Forelimb muscle (tissue), 1 donor: ENCODE measurements around the gene AHSG. TPM values are rescaled to one million over a fixed set of nuclear protein-coding genes. Genes with fewer than 3 reads are reported as not detected.

Experiments used
- DNase-seq: peaks from one replicate; pipeline ENCODE4 v3.0.0-alpha.2; 2013; ENCODE audit warnings: low read depth
- polyA plus RNA-seq: library from polyadenylated mRNA; unstranded; fragments of 120-200 nt; gene quantifications from one replicate; pipeline ENCODE4 v1.2.1, GENCODE V29; 2013; ENCODE audit not compliant: insufficient read length

Gene AHSG
- polyA plus RNA-seq, 1 donor: not detected

DNA sequence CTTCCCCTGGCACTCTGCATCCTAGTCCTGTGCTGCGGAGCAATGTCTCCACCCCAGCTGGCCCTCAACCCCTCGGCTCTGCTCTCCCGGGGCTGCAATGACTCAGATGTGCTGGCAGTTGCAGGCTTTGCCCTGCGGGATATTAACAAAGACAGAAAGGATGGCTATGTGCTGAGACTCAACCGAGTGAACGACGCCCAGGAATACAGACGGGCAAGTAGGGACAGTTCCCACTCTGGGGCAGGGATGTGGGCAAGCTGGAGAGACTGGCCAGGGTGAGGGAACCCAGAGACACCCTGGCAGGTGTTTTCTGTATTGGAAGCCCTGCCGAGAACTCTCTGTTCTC, 27.6 kb downstream of the AHSG start:
- no peak for DNase-seq

DNA sequence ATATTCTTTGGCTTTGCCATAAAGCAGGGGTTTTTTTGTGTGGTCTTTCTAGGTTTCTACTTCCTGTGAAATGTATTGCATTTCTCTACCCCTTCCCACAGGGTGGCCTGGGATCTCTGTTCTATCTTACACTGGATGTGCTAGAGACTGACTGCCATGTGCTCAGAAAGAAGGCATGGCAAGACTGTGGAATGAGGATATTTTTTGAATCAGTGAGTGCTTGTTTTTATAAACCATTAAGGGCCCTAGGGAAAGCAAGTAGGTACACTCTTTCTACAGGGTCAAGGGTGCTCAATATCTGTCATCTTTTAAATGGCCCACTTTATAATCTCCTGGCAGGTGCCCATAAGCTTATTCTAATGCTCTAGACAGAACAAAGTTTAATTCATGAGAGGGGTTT, 28.1 kb downstream of the AHSG start:
- DNase-seq: no peak

DNA sequence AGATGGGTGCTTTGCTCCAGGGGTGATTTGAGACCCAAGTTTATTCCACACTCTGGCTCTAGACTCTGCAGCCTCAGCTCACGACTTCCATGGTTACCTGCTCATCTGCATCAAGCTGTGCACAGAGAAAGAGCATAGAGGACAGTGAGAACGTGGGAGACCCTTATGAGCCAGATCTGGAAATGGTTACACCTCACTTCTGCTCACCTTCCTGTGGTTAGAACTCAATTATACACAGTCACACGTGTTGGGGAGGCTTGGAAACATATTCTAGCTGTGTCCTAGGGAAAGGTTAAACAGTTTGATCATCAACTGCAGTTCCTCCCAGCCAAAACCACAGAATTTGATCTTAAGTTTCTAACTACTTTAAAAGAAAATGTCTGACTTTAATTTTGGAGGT, 29.2 kb downstream of the AHSG start:
- DNase-seq: no peak

DNA sequence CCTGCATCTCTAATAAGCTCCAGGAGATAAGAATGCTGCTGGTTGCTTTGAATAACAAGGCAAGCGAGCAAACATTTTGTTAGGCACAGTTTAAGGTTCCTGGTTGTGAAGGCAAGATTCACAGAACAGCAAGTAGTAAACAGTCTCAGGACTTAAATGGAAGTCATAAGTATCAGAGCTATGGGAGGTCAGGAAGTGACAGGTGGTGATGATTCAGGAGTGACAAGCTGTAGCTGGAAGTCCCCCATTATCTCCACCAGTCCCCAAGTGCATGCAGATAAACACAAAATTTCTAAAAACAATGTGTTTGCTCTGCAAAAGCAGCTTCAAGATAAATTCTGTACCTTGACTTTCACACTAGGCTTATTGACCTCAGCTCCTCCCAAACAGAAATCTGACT, 30.6 kb downstream of the AHSG start:
- DNase-seq: no peak

DNA sequence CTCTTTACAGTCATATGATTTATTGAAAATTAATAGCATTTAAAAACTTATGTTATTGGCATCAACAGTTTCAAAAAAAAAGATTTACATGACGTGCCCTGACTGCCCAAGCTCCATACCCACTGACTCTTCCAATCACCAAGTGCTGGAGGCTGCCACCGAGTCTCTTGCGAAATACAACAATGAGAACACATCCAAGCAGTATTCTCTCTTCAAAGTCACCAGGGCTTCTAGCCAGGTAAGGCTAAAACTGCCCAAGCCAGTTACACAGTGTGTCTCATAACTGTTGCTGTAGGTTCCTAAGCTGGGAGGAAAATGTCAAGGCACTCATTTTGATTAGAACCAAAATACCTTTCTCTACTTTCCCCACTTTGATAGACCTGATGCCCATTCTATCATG, 31.8 kb downstream of the AHSG start:
- no peak for DNase-seq

DNA sequence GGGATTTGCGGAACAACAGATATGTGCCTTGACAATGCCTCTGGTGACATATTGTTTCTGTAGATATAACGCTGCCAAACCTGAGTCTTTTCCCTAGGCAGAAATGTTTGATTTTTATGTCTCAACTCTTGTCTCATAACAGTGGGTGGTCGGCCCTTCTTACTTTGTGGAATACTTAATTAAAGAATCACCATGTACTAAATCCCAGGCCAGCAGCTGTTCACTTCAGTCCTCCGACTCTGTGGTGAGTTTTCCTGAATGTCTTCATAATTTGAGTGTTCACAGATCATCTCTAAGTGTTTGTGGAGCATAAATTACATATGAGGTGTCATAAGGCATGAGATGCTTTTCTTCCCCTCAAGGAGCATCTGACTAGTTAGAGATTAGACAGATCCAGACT, 33.2 kb downstream of the AHSG start:
- DNase-seq: no peak

DNA sequence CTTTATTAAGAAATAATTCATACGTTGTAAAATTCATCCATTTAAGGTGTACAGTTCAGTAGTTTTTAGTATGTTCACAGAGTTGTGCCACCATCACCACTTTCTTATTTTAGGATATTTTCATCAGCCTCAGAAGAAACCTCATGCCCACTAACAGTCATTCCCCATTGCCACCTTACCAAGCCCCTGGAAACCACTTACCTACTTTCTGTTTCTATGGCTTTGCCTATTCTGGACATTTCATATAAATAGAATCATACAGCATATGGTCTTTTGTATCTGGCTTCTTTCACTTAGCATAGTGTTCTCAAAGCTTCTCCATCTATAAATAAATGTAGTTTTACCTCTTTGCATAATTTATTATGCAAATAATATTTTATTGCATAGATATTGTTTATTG, 34.0 kb downstream of the AHSG start:
- no peak for DNase-seq

DNA sequence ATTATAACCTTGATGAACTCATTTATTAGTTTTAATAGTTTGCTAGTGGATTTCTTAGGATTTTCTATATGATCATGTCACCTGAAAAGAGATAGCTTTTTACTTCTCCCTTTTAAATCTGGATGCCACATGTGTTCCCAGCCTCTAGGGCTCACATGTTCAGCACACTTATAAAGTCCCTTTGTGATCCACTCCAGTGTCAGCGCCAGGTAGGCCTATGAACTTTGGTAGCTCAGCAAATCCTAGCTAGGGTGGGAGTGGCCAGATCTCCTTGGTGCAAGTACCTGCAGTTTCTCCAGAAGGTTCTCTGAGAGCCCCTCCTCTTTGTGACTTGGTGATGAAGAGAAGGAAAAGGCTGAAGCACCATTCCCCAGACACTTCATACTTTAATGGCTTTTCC, 36.0 kb downstream of the AHSG start:
- DNase-seq: no peak

DNA sequence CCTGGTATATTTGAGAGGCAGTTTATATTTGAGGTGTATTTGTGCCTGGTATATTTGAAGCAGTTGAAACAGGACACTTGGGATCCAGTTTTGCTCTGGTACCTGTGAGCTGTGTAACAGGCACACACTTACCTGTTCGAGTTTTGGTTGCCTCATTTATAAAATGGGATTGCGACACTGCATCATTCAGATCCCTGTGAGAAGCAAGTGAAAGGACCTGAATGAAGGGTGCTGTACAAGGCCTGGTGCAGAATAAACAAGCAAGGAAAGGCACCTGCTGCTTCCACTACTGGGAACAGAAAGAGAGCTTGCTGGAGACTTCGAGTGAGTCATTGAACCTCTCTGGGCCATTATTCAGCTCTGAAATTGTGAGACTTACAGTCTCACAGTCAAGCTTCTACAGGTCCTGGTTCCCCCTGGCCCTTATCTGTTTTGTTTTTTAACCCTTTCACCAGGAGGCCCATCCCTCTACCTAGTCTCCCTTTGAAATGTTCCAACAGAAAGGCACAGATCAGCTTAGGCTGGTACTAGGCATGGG, 38.9 kb downstream of the AHSG start:
- no peak for DNase-seq

DNA sequence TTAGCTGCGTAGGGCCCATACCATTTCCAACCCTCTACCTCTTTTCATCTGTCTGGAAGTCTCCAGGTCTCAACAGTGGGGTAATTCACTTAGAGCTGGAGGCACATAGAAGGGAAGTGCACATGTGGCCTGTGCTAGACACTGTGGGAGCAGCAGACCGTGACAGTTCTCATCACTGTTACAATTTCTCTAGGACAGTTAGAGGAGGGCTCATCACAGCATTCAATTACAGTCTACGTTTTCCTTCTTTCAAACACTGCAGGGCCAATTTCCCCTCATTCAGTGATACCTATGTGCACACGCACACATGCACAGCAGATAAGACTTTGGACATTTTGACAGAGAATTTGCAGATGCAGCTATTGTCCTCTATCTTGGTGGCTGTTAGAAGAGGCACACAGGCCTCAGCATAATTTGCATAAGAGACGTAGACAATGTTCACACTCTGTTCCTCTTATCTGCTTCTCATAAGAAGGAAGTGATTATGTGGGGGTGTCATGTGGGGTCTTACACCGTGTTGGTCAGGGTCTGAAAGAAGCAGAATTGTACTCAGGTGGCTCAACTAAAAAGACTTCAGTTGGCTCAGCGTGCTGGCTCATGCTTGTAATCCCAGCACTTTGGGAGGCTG, 40.3 kb downstream of the AHSG start:
- DNase-seq: no peak

DNA sequence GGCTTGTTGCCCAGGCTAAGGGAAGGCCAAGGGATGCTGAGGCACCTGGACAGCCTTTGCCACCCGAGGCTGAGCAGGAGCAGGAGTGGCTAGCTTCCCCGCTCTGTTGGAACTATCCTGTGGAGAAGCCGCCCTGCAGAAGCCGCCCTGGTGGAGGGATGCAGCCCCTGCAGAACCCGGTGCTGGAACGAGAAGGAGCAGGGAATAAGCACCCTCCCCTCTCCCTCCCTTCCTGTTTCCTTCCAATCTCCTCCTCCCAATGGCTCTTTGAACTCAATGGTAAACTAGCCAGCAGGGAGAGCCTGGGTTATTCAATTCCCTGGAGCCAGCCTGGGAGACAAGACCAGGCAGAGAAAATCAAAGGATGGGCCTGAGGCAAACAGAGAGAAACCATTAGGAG, 41.1 kb downstream of the AHSG start:
- DNase-seq: no peak

DNA sequence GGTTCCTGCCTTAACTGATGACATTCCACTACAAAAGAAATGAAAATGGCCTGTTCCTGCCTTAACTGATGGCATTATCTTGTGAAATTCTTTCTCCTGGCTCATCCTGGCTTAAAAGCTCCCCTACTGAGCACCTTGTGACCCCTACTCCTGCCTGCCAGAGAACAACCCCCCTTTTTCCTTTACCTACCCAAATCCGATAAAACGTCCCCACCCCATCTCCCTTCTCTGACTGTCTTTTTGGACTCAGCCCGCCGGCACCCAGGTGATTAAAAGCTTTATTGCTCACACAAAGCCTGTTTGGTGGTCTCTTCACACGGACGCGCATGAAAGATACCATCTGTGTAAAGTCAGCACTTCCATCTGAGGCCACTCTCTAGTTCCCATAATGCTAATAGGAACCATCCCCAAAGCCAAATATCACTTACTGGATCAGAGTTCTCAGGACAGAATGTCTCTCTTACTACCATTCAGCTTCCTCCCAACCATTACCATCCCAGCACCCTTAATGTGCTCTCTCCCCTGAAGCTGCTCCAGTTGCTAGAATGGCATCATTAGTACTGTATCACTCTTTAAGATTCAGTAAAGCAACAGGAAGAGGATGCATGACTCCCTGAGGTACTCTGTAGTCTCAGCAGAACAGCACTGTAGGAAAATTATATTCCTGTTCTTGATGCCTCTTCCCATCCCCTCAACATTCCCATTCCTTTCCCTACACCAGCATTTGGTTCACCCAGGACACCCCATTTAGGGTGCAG, 50.7 kb downstream of the AHSG start:
- no peak for DNase-seq

DNA sequence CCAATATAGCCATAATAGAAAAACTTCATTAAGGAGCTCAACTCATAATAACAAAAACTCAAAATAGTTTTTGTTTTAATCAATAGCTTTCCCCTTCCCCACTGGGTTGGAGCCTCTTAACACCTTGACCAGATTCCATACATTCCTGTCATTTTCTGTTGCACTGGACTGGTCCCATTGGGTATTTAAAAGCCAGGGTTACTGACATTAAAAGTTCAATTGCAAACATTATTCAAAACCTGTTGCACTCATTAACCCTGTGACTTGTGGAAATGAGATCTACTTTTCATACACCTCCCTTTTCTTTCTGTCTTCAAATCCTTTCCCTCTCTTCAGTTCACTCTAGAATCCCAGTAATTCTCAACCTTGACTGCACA, 51.2 kb downstream of the AHSG start:
- DNase-seq: no peak

DNA sequence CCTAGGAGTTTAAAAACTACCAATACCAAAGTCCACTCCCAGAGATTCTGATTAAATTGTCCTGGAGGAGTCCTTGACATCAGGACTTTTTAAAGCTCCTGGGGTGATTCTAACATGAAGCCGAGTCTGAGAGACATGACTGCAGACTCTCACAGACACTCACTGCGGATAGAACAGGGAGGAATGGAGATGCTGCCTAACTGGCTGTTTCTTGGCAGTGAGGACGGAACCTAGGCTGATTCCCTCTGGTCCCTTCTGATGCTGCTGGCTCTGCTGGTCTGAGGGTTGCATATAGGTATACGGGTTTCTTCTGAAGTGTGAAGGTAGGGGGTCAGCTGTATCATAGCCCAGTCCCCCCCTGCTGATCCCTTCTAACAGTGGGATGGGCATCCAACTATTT, 51.6 kb downstream of the AHSG start:
- no peak for DNase-seq

DNA sequence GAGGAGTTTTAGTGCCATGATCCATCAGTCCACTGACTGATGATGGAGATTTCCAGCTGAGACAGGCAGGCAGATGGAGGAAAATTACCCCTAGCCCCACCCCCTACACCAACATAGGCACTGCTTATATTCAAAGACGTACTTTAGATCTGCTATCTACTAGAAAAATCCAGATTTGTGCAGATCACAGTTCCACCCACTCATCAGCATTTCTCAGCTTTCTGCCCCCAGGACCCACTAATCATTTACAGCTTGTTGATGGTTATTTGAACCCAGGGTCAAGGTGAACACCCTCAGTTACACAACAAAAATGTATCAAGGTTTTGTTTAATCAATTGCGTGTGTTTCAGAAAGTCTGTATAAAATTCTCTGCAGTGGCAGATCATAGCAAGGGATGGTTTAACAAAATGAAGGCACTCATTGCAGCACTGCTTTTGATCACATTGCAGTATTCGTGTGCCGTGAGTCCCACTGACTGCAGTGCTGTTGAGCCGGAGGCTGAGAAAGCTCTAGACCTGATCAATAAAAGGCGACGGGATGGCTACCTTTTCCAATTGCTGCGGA, 52.8 kb downstream of the AHSG start, which contains the start of gene HRG:
HRG (plus strand) TSS at position 390 of the 564 bp plus-strand sequence; CDS start at position 408, 18 bp downstream.
- DNase-seq: no peak

DNA sequence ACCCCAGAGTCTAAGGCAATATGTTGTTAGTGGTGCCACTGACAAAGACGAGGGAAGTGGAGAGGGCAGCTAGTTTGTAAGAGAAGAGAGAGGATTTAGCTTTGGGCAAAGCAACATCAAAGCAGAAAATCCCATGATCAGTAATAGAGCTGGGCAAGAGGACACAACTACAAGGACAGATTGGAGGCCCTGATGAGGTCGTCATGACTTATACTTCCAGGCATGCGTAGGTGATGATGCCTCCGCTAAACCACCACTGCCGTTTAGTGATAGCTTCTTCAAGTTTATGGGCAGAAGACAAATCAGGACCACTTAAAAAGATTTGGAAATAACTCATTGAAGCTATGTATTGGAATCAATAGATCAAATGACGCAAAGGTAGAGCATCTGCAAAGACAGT, 55.6 kb downstream of the AHSG start:
- no peak for DNase-seq

DNA sequence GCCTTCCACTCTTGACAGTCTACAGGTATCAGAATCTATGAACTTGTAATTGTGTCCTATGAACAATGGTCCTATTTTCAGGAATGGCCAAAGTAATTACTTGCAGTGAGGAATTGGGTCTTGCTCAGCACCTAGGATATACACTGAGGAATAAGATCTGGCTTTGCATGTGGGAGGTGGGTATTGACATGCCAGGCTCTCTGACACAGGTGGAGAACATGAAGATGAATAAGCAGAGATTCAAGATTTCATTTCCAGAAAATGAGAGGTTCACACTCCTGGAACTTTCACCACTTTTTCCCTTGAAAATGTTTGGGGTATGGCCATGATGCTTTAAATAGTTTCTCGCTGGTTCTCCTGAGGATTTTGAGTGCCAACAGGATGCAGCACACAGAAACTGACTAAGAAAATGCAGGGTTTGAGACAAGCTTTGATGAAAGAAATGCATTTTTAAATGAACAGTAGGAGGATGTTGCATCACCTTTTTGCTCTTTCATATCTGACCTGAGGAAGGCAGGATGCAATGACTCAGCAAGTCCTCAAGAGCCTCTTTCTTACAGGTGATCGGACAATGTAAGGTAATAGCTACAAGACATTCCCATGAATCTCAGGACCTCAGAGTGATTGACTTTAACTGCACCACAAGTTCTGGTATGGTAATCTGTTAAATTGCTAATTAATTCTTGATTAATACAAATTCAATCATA, 56.7 kb downstream of the AHSG start:
- DNase-seq: no peak

DNA sequence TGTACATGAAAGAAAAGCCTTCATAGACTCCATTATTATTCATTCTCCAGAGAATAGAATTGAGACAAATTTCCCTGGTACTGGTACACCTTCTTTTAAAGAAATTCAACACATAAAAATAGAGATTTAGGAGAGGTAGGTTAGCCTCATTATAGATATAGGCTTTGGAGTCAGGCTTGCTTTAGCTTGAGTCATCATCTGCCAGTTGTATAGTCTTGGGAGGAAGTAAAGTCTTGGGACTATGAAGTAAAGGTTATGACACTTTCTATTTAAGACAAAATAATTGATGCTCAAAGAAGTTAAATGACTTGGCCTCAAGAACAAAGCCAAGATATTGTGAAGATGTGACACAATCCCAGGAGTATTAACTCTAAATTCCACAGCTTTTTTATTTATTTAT, 57.3 kb downstream of the AHSG start:
- DNase-seq: no peak
